Measurements from ENCODE around the gene HSPA8.

GRCh38 chr11:123055191-123055901 lies 6.6 kb downstream of the HSPA8 start:
- TF ChIP-seq, protein P1, sequence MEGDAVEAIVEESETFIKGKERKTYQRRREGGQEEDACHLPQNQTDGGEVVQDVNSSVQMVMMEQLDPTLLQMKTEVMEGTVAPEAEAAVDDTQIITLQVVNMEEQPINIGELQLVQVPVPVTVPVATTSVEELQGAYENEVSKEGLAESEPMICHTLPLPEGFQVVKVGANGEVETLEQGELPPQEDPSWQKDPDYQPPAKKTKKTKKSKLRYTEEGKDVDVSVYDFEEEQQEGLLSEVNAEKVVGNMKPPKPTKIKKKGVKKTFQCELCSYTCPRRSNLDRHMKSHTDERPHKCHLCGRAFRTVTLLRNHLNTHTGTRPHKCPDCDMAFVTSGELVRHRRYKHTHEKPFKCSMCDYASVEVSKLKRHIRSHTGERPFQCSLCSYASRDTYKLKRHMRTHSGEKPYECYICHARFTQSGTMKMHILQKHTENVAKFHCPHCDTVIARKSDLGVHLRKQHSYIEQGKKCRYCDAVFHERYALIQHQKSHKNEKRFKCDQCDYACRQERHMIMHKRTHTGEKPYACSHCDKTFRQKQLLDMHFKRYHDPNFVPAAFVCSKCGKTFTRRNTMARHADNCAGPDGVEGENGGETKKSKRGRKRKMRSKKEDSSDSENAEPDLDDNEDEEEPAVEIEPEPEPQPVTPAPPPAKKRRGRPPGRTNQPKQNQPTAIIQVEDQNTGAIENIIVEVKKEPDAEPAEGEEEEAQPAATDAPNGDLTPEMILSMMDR (IDR thresholded peaks at IDR 0.05): no peak
- TF ChIP-seq POLR2A (IDR thresholded peaks at IDR 0.05): no peak
